OCI-M2 (cell line): ENCODE data around the gene PLA2G5.

Source experiments
- DNase-seq: peaks from one replicate; lab custom pipeline; 2025; ENCODE audit not compliant: unreplicated experiment; lab: John Stamatoyannopoulos, UW

PLA2G5 gene

DNA sequence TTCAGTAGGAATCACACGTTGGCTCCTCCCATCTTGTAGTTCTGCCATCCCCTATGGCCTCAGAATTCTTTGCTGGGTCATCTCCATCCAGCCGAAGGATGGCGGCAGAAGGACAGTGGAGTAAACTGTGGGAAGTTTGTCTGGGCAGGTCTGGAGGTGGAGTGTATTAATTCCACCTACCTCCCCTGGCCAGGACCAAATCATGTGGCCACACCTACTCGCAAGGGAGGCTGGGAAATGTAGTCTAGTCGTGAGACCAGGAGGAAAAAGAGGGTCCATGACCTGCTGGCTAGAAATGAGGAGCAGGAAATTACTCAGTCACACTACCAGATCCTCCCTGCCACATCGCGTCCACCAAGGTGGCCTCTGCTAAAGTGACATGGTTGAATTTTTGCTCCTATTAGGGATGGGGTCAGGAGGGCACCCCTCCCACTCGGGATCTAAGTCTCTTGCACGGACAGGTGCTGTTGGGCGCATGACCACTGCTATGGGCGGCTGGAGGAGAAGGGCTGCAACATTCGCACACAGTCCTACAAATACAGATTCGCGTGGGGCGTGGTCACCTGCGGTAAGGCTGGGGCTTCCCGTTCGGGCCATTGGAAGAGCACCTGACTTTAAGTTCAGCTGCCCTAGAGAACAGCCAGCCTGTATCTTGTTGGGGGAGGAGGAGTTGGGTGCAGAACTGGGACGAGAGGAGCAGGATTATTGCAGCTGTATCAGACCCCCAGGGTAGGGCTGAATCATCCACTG is 19.5 kb downstream of the PLA2G5 start:
- DNase-seq = no peak

DNA sequence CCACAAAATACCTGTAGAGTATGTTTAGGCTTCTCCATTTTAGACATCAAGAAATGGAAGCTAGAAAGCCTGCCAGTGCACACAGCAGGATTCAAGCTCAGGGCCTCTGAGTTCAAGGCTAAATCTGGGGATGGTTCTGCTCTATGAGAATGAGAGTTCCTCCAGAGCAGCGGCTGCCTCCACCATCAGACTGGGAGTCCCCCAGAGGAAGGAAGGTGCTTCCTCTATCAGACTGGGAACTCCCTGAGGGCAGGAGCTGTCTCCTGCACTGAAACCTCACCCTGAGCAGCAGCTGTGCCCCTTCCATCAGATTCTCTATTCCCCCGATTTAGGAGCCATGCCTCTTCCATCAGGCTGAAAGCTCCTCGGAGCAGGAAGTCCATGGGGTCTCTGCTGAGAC is 20.1 kb downstream of the PLA2G5 start:
- DNase-seq = no peak

- DNase-seq = no peak
Observed at GRCh38 chr1:20090641-20091040, 20.6 kb downstream of the PLA2G5 start.

DNA sequence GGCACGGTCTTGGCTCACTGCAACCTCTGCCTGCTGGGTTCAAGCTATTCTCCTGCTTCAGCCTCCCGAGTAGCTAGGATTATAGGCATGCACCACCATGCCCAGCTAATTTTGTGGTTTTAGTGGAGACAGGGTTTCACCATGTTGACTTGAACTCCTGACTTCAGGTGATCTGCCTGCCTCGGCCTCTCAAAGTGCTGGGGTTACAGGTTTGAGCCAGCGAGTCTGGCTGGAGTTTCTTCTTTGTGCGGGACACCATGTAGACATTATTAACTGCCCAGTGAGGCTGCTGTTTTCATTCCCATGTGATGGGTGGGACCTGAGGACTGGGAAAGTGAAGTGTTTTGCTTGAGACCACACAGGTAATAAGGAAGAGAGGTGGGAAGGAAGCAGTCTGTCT is 23.3 kb downstream of the PLA2G5 start:
- no peak for DNase-seq

DNA sequence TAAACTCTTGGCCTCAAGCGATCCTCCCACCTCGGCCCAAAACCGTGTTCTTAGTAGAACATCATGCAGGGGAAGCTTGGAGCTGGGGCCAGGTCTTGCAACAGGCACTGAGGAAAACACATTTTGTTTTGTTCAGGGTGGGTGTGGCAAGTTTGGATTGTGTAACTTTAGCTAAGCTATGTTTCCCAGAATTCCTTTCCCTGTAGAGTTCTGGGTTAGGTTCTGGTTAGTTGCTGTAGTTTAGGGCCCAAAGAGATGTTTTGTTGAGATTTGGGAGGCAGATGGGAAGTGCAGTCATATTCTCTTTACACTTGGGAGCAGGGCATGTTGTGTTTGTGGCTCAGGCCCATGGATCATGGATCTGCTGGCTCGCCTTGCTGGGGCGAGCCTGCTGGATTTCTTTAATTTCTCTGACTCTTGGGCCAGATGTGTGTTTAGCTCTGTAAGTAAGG is 24.0 kb downstream of the PLA2G5 start:
- DNase-seq = no peak

DNA sequence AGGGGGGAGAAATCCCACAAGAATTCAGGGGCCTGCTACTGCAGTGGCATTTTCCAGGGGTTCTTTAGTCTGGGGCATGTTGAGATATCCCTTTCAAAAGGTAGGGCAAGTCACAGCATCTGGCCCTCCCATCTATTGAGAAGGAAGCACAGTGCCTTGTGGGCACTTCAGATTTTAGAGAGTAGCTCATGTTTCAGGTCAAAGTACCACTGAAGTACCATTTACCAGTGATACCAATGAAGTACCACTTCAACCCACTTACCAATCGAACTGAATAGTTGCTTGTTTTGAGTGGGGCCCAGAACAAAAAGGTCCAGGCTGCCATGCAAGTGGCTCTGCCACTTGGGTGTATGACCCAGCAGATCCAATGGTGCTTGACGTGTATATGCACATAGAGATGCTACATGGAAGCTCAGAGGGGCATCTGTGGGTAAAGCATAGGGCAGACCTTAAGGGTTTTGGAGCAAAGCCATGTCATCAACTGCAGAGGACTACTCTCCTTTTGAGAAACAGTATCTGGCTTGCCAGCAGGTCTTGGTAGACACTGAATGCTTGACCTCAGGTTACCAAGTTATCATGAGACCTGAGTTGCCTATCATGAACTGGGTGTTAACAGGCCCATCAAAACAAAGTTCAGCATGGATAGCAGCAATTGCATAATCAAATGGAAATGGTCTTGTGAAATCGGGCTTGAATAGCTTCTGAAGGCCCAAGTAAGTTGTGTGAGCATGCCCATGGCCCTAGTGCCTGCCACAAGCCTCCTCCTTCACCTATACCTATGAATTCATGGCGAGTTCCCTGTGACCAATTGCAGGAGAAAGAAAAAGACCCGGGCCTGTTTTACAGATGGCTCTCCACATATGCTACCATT is 25.8 kb downstream of the PLA2G5 start:
- DNase-seq = no peak

DNA sequence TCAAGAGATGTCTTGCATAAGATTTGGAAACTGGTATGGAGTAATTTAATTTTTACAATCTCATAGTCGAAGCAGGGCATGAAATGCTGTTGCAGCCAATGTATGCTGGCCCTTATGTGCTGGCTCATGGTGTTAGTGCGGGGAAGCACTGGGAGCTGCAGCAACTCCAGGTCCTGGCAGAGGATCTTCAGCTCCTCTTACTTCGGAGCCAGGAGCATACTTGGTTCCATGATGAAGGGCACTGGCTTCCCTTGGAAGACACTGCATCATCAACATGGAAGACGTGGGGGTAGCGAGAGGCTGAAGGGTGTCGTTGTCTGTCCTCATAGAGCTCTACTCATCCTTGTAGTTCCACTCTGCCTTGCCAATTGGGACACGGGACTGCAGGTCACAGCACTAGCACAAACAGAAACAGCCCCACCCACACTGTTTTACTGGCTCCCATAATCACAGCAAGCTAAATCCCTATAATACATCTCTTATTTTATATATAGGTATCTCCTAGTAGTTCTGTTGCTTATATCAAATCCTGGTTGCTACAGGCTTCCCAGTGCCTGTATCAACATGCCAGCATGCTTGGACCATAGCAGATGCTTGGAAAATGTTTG is 26.9 kb downstream of the PLA2G5 start:
- no peak for DNase-seq

- no peak for DNase-seq
Observed at GRCh38 chr1:20099533-20099932, 29.5 kb downstream of the PLA2G5 start.

DNA sequence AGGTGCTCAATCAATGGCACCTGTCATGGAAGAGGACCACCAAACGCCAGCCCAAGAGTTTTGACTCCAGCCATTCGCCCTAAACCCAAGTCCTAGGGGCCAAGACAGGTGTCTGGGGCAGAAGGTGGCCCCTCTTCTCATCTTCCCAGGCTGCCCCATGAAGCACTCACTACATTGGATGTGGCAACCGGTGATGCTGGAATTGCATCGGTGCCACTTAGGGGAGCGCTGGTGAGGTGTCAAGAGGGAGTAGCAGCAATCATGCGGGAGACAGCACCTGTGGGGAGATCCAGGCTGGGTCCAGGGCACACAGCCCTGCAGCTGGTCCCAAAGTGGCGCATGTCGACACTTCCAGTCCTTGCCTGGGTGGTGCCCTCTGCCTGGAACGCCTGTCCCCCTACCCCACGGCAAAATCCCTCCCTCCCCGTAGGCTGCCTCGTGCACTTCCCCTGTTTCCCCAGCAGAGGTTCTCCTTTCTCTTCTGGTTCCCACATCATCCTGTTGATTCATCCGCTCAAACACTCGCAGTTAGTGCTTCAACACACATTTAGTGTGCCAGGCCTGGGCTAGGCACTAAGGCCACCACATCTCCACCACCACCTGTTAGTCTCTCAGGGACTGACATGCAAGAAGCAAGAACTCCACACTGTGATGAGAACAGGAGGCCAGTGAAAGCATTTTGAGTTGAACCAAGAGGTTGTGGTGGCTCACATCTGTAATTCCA is 30.8 kb downstream of the PLA2G5 start:
- no peak for DNase-seq

- no peak for DNase-seq
Observed at GRCh38 chr1:20102875-20103274, 32.9 kb downstream of the PLA2G5 start.

GRCh38 chr1:20105856-20106255 is 35.9 kb downstream of the PLA2G5 start:
- DNase-seq = no peak

GRCh38 chr1:20107351-20107750 is 37.4 kb downstream of the PLA2G5 start:
- DNase-seq = no peak

GRCh38 chr1:20107796-20108195 is 37.8 kb downstream of the PLA2G5 start:
- DNase-seq = no peak

DNA sequence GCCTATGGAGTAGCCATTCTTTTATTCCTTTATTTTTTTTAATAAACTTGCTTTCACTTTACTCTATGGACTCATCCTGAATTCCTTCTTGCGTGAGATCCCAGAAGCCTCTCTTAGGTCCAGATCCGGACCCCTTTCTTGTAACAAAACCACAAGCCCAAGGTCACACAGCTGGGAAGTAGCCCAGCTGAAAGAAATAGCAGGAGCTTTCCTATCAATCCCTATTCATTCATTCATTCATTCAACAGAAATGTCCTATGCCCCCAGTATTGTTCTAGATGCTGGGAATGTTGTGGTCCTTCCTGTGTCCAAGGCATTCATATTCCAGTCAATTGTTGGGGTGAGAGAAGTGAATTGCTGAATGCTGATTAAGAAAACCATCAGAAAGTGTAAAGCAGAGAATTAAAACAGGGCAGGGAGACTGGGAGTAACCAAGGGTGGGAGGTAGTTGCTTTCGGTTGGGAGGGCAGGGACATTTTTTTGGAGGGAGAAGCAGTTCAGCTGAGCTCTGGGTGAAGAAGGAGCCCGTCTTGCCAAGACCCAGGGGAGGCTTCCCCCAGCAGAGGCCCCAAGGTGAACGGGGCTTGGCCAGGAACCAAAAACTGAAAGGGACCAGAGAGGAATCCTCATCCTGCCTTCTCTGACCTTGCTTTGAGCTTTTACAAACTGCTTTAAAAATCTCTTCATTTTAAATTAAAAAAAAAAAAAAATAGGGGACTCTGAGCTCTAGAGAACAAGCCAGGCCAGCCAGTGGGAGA is 38.6 kb downstream of the PLA2G5 start:
- DNase-seq = no peak

DNA sequence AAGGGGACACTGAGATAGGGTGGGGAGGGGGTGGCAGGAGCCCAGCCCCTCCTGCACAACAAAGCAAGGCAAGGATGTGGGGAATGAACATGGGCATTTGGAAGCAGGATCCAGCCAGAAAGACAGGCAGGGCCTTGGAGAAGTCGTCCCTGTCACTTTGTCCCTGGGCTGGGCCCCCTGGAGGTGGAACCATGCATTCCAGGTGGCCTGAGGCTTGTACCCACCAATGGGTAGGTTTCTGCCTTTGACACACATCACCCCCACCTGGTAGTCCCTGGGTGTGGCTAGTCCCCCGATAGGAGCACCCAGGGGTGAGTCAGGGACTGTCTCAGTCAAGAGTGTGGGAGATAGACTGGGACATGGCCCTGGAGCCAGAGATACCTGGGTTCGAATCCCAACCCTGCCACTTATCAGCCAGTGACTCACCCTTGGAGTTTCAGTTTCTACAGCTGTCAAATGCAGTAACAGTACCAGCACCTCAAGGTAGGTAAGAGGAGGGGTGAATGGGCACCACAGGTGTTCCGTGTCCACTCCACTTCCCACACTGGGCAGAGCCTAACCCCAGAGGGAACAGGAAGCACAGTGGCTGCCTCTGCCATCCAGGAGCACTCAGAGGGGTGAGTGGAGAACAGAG is 39.3 kb downstream of the PLA2G5 start:
- no peak for DNase-seq

GRCh38 chr1:20110679-20111078 is 40.7 kb downstream of the PLA2G5 start:
- DNase-seq = no peak

DNA sequence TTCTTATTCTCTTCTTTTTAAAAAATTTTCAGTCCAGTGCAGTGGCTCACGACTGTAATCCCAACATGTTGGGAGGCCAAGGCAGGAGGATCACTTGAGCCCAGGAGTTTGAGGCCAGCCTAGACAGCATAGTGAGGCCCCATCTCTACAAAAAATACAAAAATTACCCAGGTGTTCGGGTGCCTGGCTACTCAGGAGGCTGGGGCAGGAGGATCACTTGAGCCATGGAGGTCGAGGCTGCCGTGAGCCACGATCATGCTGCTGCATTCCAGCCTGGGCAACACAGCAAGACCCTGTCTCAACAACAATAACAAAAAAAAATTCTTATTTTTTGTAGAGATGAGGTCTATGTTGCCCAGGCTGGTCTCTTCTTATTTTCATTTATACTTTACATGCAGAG is 41.5 kb downstream of the PLA2G5 start:
- DNase-seq = no peak

- DNase-seq = no peak
Observed at GRCh38 chr1:20112279-20113000, 42.4 kb downstream of the PLA2G5 start.

DNA sequence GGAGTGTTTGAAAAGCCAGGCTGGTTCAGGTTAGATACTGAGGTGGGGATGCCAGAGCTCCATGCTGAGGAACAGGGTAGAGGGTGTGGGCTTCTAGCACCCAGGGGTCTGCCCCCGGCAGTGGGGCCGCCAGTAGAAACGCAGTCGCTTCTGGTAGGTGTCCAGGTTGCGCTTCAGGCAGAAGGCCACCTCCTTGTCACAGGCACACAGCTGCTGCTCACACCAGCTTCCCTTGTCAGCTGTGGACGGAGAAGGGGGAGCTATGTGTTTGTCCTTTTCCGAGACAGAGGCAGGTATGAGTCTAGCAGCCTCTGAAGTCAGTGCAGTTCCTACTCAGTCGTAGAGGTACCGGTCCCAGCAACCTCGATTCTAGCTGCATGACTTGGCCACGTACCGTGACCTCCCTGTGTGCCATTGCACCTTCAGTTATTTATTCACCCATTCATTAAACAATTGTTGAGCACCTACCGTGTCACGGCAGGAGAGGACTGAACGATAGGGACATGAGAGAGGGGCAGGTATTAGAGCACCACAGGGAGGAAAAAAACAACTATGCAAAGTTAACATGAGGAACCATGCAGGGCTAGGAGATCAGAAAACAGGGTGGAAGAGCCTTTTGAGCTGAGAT is 44.1 kb downstream of the PLA2G5 start:
- DNase-seq = no peak
